K562 (cell line): Measurements from ENCODE around the gene SNRNP70. TPM values are rescaled to one million over a fixed set of nuclear protein-coding genes. Genes with fewer than 3 reads are reported as not detected.

Experiments
- ADNP ChIP-seq: fragments of 200-800 bp; sonication (Bioruptor generic); IDR thresholded peaks from 2 replicates; pipeline ENCODE4 v1.6.1; 2016; ENCODE audit warnings: missing genetic modification characterization, missing compliant biosample characterization
- CAMTA2 ChIP-seq: fragments of 250-450 bp; sonication (Bioruptor Pico); conservative IDR thresholded peaks from 2 replicates; pipeline ENCODE4 v1.5.1; 2022
- FUS ChIP-seq: fragments of 200-400 bp; formaldehyde crosslinking; optimal IDR thresholded peaks from 2 replicates; pipeline ENCODE3; 2017; ENCODE audit warnings: low read depth, low read length
- GATA2 ChIP-seq: sonication (generic); formaldehyde crosslinking; IDR thresholded peaks from 2 replicates; pipeline ENCODE4 v1.4.0; 2020; ENCODE audit warnings: mild to moderate bottlenecking, missing genetic modification reagents
- MAZ ChIP-seq, 2 experiments: fragments of 450-650 bp in 1 of 2; sonication (generic) in 1 of 2; formaldehyde crosslinking; IDR thresholded peaks in 1 of 2; conservative IDR thresholded peaks in 1 of 2; 2 replicates each; pipeline versions ENCODE4 v1.4.0 to v1.5.0; 2020; ENCODE audit warnings: mild to moderate bottlenecking in 1 of 2, missing genetic modification reagents in 1 of 2
- MEF2D ChIP-seq: conservative IDR thresholded peaks from 2 replicates; pipeline ENCODE4 v1.6.1; 2016; ENCODE audit warnings: low read depth, missing genetic modification characterization, missing compliant biosample characterization
- MTA2 ChIP-seq: fragments of 450-650 bp; IDR thresholded peaks from 2 replicates; pipeline ENCODE4 v1.6.1; 2016; ENCODE audit warnings: low read depth
- NCOA2 ChIP-seq, 2 experiments: fragments of 450-650 bp; IDR thresholded peaks; 2 replicates each; pipeline ENCODE4 v1.6.1; 2018; ENCODE audit warnings: mild to moderate bottlenecking in 2 of 2, moderate library complexity in 1 of 2; ENCODE audit not compliant: partially characterized antibody in 2 of 2
- NR1H2 ChIP-seq: sonication (generic); formaldehyde crosslinking; IDR thresholded peaks from 2 replicates; pipeline ENCODE4 v1.4.0; 2020; ENCODE audit warnings: mild to moderate bottlenecking, missing genetic modification reagents
- NRF1 ChIP-seq, 2 experiments: fragments of 450-650 bp; IDR thresholded peaks in 1 of 2; conservative IDR thresholded peaks in 1 of 2; 2 replicates each; pipeline ENCODE4 v1.6.1; 2014; ENCODE audit warnings: mild to moderate bottlenecking in 2 of 2
- SAP30 ChIP-seq: fragments of 200-600 bp; sonication (generic); IDR thresholded peaks from 2 replicates; pipeline ENCODE4 v1.6.1; 2012; ENCODE audit warnings: borderline replicate concordance, low read depth, mild to moderate bottlenecking, moderate library complexity, low read length, control low read depth, inconsistent platforms; ENCODE audit not compliant: insufficient read depth, poor library complexity, severe bottlenecking
- SMARCE1 ChIP-seq: fragments of 450-650 bp; IDR thresholded peaks from 2 replicates; pipeline ENCODE4 v1.7.1; 2016; ENCODE audit warnings: mild to moderate bottlenecking
- SNRNP70 ChIP-seq: fragments of 200-400 bp; formaldehyde crosslinking; optimal IDR thresholded peaks from 2 replicates; pipeline ENCODE3; 2017; ENCODE audit warnings: low read depth, low read length
- TARDBP ChIP-seq: fragments of 450-650 bp; IDR thresholded peaks from 2 replicates; pipeline ENCODE4 v1.6.1; 2016
- ZNF224 ChIP-seq: sonication (generic); formaldehyde crosslinking; IDR thresholded peaks from 2 replicates; pipeline ENCODE4 v1.8.0; 2022; ENCODE audit warnings: mild to moderate bottlenecking, missing genetic modification reagents
- ZNF263 ChIP-seq: sonication (generic); formaldehyde crosslinking; IDR thresholded peaks from 2 replicates; pipeline ENCODE4 v1.8.0; 2022; ENCODE audit warnings: mild to moderate bottlenecking, missing genetic modification reagents, borderline replicate concordance
- ZNF274 ChIP-seq: IDR thresholded peaks from 2 replicates; pipeline ENCODE4 v1.6.1; 2011; ENCODE audit warnings: low read depth, mild to moderate bottlenecking, low read length, moderate library complexity, borderline replicate concordance
- ZNF668 ChIP-seq: fragments of 250-450 bp; sonication (Bioruptor Pico); IDR thresholded peaks from 2 replicates; pipeline ENCODE4 v1.8.0; 2022; ENCODE audit warnings: mild to moderate bottlenecking, inconsistent platforms
- polyA plus RNA-seq, 8 experiments: library from polyadenylated mRNA; depleted of rRNA in 4 of 8; stranded (reverse) in 5 of 8; unstranded in 3 of 8; fragments of >200 nt; fragmentation: Nextera tagmentation in 2 of 8; fragmentation: Illumina TruSeq in 1 of 8; extraction: Ambion mirVana in 2 of 8; extraction: Trizol in 1 of 8; gene quantifications; 2 replicates each; pipeline versions ENCODE4 v1.2.1 to v1.2.3, GENCODE V29; 2011 to 2014; ENCODE audit warnings: inconsistent platforms in 1 of 8, missing spikeins in 1 of 8
- total RNA-seq, 7 experiments: library from RNA; depleted of rRNA in 6 of 7; stranded (reverse); fragments of >200 nt in 6 of 7; fragmentation: Illumina TruSeq in 2 of 7; extraction: Trizol in 2 of 7; gene quantifications; 2 replicates each; pipeline versions ENCODE4 v1.2.1 to v1.2.3, GENCODE V29; 2011 to 2021; ENCODE audit warnings: low replicate concordance in 1 of 7
- TF ChIP-seq, protein P1 (sequence below): sonication (generic); formaldehyde crosslinking; IDR thresholded peaks from 2 replicates; pipeline ENCODE4 v1.8.0; 2022; ENCODE audit warnings: missing genetic modification reagents, mild to moderate bottlenecking, moderate library complexity, borderline replicate concordance
- TF ChIP-seq, protein P2 (sequence below): fragments of 250-450 bp; sonication (Bioruptor Pico); IDR thresholded peaks from 2 replicates; pipeline ENCODE4 v1.5.1; 2021; ENCODE audit warnings: mild to moderate bottlenecking
- TF ChIP-seq, protein P3 (sequence below): sonication (generic); formaldehyde crosslinking; IDR thresholded peaks from 2 replicates; pipeline ENCODE4 v1.8.1; 2022; ENCODE audit warnings: missing genetic modification reagents
- TF ChIP-seq, protein P4 (sequence below): fragments of 200-400 bp; formaldehyde crosslinking; IDR thresholded peaks from 2 replicates; pipeline ENCODE4 v1.6.1; 2017; ENCODE audit warnings: mild to moderate bottlenecking, low read depth, low read length, moderate library complexity

Gene SNRNP70
- total and polyA plus RNA-seq, 9 of the 15 experiments (the other 6 are each of a cell fraction or from before 2014, with no cell fraction given), result 2.8 to 496 (median 136) TPM

DNA sequence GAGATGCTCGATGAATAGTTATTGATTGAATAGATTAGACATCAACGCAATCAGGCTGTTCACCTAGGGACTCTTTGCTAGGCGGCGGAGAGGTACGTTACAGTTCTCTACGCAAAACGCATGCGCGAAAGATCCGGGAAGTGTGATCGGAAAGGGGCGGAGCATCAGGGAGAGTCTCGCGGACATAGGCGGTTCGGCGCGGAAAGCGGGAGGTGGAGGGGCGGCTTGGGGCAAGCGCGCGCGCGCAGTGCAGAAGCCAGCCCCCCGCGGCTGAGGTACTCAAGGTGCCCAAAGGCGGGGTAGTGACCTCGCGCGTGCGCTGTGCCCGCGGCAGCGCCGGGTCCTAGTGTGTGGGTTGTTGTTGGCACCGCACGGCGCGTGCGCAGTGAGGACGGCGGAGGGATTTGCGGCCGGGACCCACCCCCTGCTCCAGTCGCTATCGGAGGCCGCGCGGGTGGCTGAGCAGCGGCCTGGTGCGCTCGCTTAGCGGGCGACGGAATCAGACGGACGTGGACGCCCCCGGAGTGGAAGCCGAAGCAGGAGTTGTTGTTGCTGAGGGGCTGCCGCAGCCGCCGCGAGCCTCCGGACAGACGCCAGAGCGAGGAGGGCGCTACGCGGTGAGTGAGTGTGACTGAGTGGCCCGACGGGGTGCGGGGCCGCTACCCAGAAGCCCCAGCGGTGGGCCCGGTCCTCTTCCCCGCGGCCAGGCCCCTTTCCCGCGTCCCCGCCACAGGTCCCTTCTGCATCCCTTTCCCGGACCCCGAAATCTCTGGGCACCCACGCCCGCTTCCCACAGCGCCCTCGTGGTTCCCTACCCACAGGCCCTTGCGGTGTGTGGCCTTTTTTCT, at the start of gene SNRNP70 (continued):
- TF ChIP-seq, protein P1, sequence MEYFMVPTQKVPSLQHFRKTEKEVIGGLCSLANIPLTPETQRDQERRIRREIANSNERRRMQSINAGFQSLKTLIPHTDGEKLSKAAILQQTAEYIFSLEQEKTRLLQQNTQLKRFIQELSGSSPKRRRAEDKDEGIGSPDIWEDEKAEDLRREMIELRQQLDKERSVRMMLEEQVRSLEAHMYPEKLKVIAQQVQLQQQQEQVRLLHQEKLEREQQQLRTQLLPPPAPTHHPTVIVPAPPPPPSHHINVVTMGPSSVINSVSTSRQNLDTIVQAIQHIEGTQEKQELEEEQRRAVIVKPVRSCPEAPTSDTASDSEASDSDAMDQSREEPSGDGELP (CRISPR knock-in tag), result peak; percentile 81
- TF ChIP-seq CAMTA2 (CRISPR knock-in tag), result no peak; the same call in 1 of the 2 replicates
- peak; percentile 44; the same call in 1 of the 2 replicates for TF ChIP-seq ZNF263
- TF ChIP-seq NRF1 (conservative IDR thresholded peaks at IDR 0.05 in 1 of 2, IDR thresholded peaks at IDR 0.05 in 1 of 2), result peak; percentile 100
- TF ChIP-seq FUS, result peak; percentile 70
- TF ChIP-seq ZNF274, result no peak; the same call in 1 of the 2 replicates
- TF ChIP-seq TARDBP, result no peak
- 0 out of 2 replicates have a peak, but pooled peaks have one; percentile 11 for TF ChIP-seq ZNF668 (CRISPR knock-in tag)
- TF ChIP-seq SMARCE1, result no peak
- no peak for TF ChIP-seq GATA2 (CRISPR knock-in tag)
- TF ChIP-seq MEF2D (tag), result no peak
- no peak for TF ChIP-seq NR1H2 (CRISPR knock-in tag)
- TF ChIP-seq NCOA2 (IDR thresholded peaks at IDR 0.05; ENCODE audit: partially characterized antibody in 2 of 2), result no peak
- TF ChIP-seq SNRNP70, result no peak
- no peak for TF ChIP-seq ADNP (tag)
- 0 out of 2 replicates have a peak, but pooled peaks have one; percentile 69 for TF ChIP-seq ZNF224
- no peak for TF ChIP-seq MTA2
- TF ChIP-seq, protein P2, sequence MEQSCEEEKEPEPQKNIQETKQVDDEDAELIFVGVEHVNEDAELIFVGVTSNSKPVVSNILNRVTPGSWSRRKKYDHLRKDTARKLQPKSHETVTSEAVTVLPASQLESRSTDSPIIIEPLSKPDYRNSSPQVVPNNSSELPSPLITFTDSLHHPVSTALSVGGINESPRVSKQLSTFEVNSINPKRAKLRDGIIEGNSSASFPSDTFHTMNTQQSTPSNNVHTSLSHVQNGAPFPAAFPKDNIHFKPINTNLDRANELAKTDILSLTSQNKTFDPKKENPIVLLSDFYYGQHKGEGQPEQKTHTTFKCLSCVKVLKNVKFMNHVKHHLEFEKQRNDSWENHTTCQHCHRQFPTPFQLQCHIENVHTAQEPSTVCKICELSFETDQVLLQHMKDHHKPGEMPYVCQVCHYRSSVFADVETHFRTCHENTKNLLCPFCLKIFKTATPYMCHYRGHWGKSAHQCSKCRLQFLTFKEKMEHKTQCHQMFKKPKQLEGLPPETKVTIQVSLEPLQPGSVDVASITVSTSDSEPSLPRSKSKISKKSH (CRISPR knock-in tag), result no peak
- TF ChIP-seq MAZ (CRISPR knock-in tag; conservative IDR thresholded peaks at IDR 0.05 in 1 of 2, IDR thresholded peaks at IDR 0.05 in 1 of 2), result peak; percentile 88 to 89
- TF ChIP-seq, protein P3, sequence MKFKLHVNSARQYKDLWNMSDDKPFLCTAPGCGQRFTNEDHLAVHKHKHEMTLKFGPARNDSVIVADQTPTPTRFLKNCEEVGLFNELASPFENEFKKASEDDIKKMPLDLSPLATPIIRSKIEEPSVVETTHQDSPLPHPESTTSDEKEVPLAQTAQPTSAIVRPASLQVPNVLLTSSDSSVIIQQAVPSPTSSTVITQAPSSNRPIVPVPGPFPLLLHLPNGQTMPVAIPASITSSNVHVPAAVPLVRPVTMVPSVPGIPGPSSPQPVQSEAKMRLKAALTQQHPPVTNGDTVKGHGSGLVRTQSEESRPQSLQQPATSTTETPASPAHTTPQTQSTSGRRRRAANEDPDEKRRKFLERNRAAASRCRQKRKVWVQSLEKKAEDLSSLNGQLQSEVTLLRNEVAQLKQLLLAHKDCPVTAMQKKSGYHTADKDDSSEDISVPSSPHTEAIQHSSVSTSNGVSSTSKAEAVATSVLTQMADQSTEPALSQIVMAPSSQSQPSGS, result no peak
- TF ChIP-seq, protein P4, sequence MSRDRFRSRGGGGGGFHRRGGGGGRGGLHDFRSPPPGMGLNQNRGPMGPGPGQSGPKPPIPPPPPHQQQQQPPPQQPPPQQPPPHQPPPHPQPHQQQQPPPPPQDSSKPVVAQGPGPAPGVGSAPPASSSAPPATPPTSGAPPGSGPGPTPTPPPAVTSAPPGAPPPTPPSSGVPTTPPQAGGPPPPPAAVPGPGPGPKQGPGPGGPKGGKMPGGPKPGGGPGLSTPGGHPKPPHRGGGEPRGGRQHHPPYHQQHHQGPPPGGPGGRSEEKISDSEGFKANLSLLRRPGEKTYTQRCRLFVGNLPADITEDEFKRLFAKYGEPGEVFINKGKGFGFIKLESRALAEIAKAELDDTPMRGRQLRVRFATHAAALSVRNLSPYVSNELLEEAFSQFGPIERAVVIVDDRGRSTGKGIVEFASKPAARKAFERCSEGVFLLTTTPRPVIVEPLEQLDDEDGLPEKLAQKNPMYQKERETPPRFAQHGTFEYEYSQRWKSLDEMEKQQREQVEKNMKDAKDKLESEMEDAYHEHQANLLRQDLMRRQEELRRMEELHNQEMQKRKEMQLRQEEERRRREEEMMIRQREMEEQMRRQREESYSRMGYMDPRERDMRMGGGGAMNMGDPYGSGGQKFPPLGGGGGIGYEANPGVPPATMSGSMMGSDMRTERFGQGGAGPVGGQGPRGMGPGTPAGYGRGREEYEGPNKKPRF, result no peak
- TF ChIP-seq SAP30, result peak; percentile 81
